GM23338 (cell line): ENCODE measurements around the gene HSPB9. TPM values are rescaled to one million over a fixed set of nuclear protein-coding genes. Genes with fewer than 3 reads are reported as not detected.
A peak's percentile ranks its signal among the peaks of the same experiment; 100 is the strongest.

Source experiments
- ATAC-seq: fragments of 200-7000 bp; cut with Tn5 transposase; 3 replicates; pipeline ENCODE4 v1.9.1; 2020
- DNase-seq: peaks from one replicate; pipeline ENCODE4 v3.0.0-alpha.2; 2015; ENCODE audit warnings: low spot score
- H2AFZ ChIP-seq: fragments of 200-600 bp; sonication (generic); 2 replicates; pipeline ENCODE4 v1.8.0; 2016; ENCODE audit warnings: antibody characterized with exemption, mild to moderate bottlenecking, moderate library complexity
- H3F3A ChIP-seq: fragments of 200-600 bp; sonication (generic); replicated peaks from 2 replicates; pipeline ENCODE4 v1.8.0; 2017; ENCODE audit warnings: antibody characterized with exemption, mixed run types, low read depth
- H3K27ac ChIP-seq: fragments of 200-600 bp; sonication (generic); 2 replicates; pipeline ENCODE4 v1.6.1; 2016; ENCODE audit warnings: low read depth
- H3K27me3 ChIP-seq: fragments of 200-600 bp; sonication (generic); 2 replicates; pipeline ENCODE4 v1.8.0; 2016; ENCODE audit warnings: mild to moderate bottlenecking, mixed run types, moderate library complexity; ENCODE audit not compliant: insufficient read depth
- H3K36me3 ChIP-seq: fragments of 200-600 bp; sonication (generic); 2 replicates; pipeline ENCODE4 v1.8.0; 2016; ENCODE audit warnings: mild to moderate bottlenecking; ENCODE audit not compliant: insufficient read depth
- H3K4me1 ChIP-seq: fragments of 200-600 bp; sonication (generic); 2 replicates; pipeline ENCODE4 v1.8.0; 2016; ENCODE audit warnings: mild to moderate bottlenecking, moderate library complexity; ENCODE audit not compliant: insufficient read depth
- H3K4me2 ChIP-seq: fragments of 200-600 bp; sonication (generic); 2 replicates; pipeline ENCODE4 v1.7.1; 2017; ENCODE audit warnings: mixed run types
- H3K4me3 ChIP-seq: fragments of 200-600 bp; sonication (generic); 2 replicates; pipeline ENCODE4 v1.6.1; 2016; ENCODE audit warnings: mixed run types
- H3K79me2 ChIP-seq: fragments of 200-600 bp; sonication (generic); replicated peaks from 2 replicates; pipeline ENCODE4 v1.8.0; 2017; ENCODE audit warnings: mild to moderate bottlenecking; ENCODE audit not compliant: insufficient read depth
- H3K9me2 ChIP-seq: fragments of 200-600 bp; sonication (generic); 2 replicates; pipeline ENCODE4 v1.8.0; 2017; ENCODE audit not compliant: insufficient read depth
- H4K20me1 ChIP-seq: fragments of 200-600 bp; sonication (generic); replicated peaks from 2 replicates; pipeline ENCODE4 v1.8.0; 2017; ENCODE audit warnings: mild to moderate bottlenecking; ENCODE audit not compliant: insufficient read depth
- H3K27ac Mint-ChIP-seq: 2 replicates; pipeline ENCODE4 v1.8.0; 2020; ENCODE audit warnings: inconsistent platforms, mild to moderate bottlenecking, moderate library complexity, mixed read lengths
- H3K27me3 Mint-ChIP-seq: 3 replicates; pipeline ENCODE4 v1.8.0; 2022; ENCODE audit warnings: low read depth, mild to moderate bottlenecking, moderate library complexity, mixed read lengths, inconsistent platforms; ENCODE audit not compliant: insufficient read depth, poor library complexity
- H3K36me3 Mint-ChIP-seq: 3 replicates; pipeline ENCODE4 v1.8.0; 2021; ENCODE audit warnings: low read depth, mild to moderate bottlenecking, inconsistent platforms, moderate library complexity, mixed read lengths
- H3K4me1 Mint-ChIP-seq: 3 replicates; pipeline ENCODE4 v1.8.0; 2020; ENCODE audit warnings: mild to moderate bottlenecking, inconsistent platforms, mixed read lengths
- H3K4me3 Mint-ChIP-seq: 3 replicates; pipeline ENCODE4 v1.8.0; 2021; ENCODE audit warnings: moderate library complexity, mild to moderate bottlenecking, inconsistent platforms, mixed read lengths
- H3K9me3 Mint-ChIP-seq: 3 replicates; pipeline ENCODE4 v1.8.0; 2020; ENCODE audit warnings: moderate library complexity, mild to moderate bottlenecking, inconsistent platforms, mixed read lengths
- CREB1 ChIP-seq: fragments of 250-450 bp; sonication (Bioruptor Pico); IDR thresholded peaks from 2 replicates; pipeline ENCODE4 v1.5.0; 2020; ENCODE audit warnings: low read depth, mild to moderate bottlenecking, moderate library complexity
- ETS1 ChIP-seq: IDR thresholded peaks from 2 replicates; pipeline ENCODE4 v1.6.1; 2016; ENCODE audit warnings: antibody characterized with exemption
- EZH2 ChIP-seq: fragments of 200-600 bp; sonication (generic); IDR thresholded peaks from one replicate; pipeline ENCODE4 v1.8.0; 2017; ENCODE audit warnings: antibody characterized with exemption, mild to moderate bottlenecking, low read depth; ENCODE audit not compliant: unreplicated experiment
- JUNB ChIP-seq: IDR thresholded peaks from one replicate; pipeline ENCODE4 v1.6.1; 2016; ENCODE audit warnings: antibody characterized with exemption; ENCODE audit not compliant: unreplicated experiment
- NANOG ChIP-seq: IDR thresholded peaks from 2 replicates; pipeline ENCODE4 v1.6.1; 2016; ENCODE audit warnings: antibody characterized with exemption, borderline replicate concordance
- POLR2AphosphoS5 ChIP-seq: IDR thresholded peaks from 2 replicates; pipeline ENCODE4 v1.6.1; 2016; ENCODE audit warnings: antibody characterized with exemption, low read depth
- REST ChIP-seq: IDR thresholded peaks from one replicate; pipeline ENCODE4 v1.6.1; 2018; ENCODE audit warnings: antibody characterized with exemption; ENCODE audit not compliant: unreplicated experiment
- STAT1 ChIP-seq: IDR thresholded peaks from one replicate; pipeline ENCODE4 v1.6.1; 2016; ENCODE audit warnings: antibody characterized with exemption; ENCODE audit not compliant: unreplicated experiment
- ZNF114 ChIP-seq: fragments of 250-450 bp; sonication (Bioruptor Pico); IDR thresholded peaks from 2 replicates; pipeline ENCODE4 v1.5.0; 2020; ENCODE audit warnings: mild to moderate bottlenecking, moderate library complexity
- ZNF331 ChIP-seq: fragments of 250-450 bp; sonication (Bioruptor Pico); IDR thresholded peaks from 2 replicates; pipeline ENCODE4 v1.5.0; 2020; ENCODE audit warnings: low read depth, mild to moderate bottlenecking, moderate library complexity
- polyA plus RNA-seq: library from polyadenylated mRNA; unstranded; fragments of >200 nt; fragmentation: Nextera tagmentation; extraction: Ambion mirVana; gene quantifications from 2 replicates; pipeline ENCODE4 v1.2.1, GENCODE V29; 2016
- total RNA-seq: library from RNA; depleted of rRNA; stranded (reverse); fragments of >200 nt; shearing (Covaris generic); gene quantifications from 2 replicates; pipeline ENCODE4 v1.2.3, GENCODE V29; 2014
- TF ChIP-seq, protein P1 (sequence below), 2 experiments: fragments of 200-600 bp in 1 of 2; sonication (generic) in 1 of 2; conservative IDR thresholded peaks; 2 replicates each; pipeline versions ENCODE4 v1.5.1 to v1.6.1; 2016 to 2017; ENCODE audit warnings: antibody characterized with exemption in 2 of 2, low read depth in 2 of 2, mild to moderate bottlenecking in 2 of 2, moderate library complexity in 1 of 2
- TF ChIP-seq, protein P2 (sequence below): fragments of 250-450 bp; sonication (Bioruptor Pico); IDR thresholded peaks from 2 replicates; pipeline ENCODE4 v1.5.0; 2020; ENCODE audit warnings: mild to moderate bottlenecking, moderate library complexity

The HSPB9 gene
- total and polyA plus RNA-seq, 2 experiments from 2014 or later = 0.31 to 0.52 TPM

DNA sequence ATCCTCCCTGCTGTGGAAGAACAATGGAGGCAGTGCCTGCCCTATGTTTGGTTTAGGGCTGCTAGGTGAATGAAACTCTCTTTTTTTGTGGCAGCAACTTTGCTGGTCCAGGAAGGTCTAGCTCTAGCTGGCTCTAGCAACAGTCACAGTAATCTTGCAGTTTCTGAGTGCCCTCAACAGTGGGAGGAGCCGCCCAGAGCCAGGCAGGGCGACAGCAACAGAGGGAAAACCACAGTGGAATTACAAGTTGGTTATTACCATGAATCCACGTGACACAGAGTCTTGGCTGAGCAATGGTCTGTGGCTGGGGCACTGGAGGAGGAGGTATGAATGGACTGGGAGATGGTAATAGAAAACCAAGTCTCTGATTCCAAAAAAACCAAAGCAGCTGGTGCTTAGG lies 10.3 kb downstream of the HSPB9 start:
- Mint-ChIP-seq H3K4me1 (peaks cover 33% of the 10 kb centered on the region), H3K4me3 (no peak overlapping the region; the same call in 2 of the 3 replicates), H3K36me3 (peaks cover 27% of the 10 kb centered on the region), H3K27ac (peak overlapping the region; percentile 15; the same call in 1 of the 2 replicates), H3K27me3 (peaks cover 14% of the 10 kb centered on the region), H3K9me3 (no peaks in the 10 kb centered on the region)
- no peaks in the 10 kb centered on the region; the same call in none of the 2 replicates for H3K36me3 ChIP-seq
- no peak overlapping the region for H2AFZ ChIP-seq
- H4K20me1 ChIP-seq = peaks cover 12% of the 10 kb centered on the region
- no peak overlapping the region for H3K4me2 ChIP-seq
- 0 out of 2 replicates have a peak, but pooled peaks cover 4% of the 10 kb centered on the region for H3F3A ChIP-seq
- H3K27me3 ChIP-seq = no peaks in the 10 kb centered on the region
- no peaks in the 10 kb centered on the region for H3K9me2 ChIP-seq
- TF ChIP-seq JUNB = no peak
- TF ChIP-seq EZH2 = no peak
- no peak for TF ChIP-seq CREB1
- TF ChIP-seq POLR2AphosphoS5 = no peak
- TF ChIP-seq, protein P1, sequence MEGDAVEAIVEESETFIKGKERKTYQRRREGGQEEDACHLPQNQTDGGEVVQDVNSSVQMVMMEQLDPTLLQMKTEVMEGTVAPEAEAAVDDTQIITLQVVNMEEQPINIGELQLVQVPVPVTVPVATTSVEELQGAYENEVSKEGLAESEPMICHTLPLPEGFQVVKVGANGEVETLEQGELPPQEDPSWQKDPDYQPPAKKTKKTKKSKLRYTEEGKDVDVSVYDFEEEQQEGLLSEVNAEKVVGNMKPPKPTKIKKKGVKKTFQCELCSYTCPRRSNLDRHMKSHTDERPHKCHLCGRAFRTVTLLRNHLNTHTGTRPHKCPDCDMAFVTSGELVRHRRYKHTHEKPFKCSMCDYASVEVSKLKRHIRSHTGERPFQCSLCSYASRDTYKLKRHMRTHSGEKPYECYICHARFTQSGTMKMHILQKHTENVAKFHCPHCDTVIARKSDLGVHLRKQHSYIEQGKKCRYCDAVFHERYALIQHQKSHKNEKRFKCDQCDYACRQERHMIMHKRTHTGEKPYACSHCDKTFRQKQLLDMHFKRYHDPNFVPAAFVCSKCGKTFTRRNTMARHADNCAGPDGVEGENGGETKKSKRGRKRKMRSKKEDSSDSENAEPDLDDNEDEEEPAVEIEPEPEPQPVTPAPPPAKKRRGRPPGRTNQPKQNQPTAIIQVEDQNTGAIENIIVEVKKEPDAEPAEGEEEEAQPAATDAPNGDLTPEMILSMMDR (conservative IDR thresholded peaks at IDR 0.05; ENCODE audit: low read depth in 2 of 2) = no peak
- TF ChIP-seq ETS1 = no peak
- TF ChIP-seq, protein P2, sequence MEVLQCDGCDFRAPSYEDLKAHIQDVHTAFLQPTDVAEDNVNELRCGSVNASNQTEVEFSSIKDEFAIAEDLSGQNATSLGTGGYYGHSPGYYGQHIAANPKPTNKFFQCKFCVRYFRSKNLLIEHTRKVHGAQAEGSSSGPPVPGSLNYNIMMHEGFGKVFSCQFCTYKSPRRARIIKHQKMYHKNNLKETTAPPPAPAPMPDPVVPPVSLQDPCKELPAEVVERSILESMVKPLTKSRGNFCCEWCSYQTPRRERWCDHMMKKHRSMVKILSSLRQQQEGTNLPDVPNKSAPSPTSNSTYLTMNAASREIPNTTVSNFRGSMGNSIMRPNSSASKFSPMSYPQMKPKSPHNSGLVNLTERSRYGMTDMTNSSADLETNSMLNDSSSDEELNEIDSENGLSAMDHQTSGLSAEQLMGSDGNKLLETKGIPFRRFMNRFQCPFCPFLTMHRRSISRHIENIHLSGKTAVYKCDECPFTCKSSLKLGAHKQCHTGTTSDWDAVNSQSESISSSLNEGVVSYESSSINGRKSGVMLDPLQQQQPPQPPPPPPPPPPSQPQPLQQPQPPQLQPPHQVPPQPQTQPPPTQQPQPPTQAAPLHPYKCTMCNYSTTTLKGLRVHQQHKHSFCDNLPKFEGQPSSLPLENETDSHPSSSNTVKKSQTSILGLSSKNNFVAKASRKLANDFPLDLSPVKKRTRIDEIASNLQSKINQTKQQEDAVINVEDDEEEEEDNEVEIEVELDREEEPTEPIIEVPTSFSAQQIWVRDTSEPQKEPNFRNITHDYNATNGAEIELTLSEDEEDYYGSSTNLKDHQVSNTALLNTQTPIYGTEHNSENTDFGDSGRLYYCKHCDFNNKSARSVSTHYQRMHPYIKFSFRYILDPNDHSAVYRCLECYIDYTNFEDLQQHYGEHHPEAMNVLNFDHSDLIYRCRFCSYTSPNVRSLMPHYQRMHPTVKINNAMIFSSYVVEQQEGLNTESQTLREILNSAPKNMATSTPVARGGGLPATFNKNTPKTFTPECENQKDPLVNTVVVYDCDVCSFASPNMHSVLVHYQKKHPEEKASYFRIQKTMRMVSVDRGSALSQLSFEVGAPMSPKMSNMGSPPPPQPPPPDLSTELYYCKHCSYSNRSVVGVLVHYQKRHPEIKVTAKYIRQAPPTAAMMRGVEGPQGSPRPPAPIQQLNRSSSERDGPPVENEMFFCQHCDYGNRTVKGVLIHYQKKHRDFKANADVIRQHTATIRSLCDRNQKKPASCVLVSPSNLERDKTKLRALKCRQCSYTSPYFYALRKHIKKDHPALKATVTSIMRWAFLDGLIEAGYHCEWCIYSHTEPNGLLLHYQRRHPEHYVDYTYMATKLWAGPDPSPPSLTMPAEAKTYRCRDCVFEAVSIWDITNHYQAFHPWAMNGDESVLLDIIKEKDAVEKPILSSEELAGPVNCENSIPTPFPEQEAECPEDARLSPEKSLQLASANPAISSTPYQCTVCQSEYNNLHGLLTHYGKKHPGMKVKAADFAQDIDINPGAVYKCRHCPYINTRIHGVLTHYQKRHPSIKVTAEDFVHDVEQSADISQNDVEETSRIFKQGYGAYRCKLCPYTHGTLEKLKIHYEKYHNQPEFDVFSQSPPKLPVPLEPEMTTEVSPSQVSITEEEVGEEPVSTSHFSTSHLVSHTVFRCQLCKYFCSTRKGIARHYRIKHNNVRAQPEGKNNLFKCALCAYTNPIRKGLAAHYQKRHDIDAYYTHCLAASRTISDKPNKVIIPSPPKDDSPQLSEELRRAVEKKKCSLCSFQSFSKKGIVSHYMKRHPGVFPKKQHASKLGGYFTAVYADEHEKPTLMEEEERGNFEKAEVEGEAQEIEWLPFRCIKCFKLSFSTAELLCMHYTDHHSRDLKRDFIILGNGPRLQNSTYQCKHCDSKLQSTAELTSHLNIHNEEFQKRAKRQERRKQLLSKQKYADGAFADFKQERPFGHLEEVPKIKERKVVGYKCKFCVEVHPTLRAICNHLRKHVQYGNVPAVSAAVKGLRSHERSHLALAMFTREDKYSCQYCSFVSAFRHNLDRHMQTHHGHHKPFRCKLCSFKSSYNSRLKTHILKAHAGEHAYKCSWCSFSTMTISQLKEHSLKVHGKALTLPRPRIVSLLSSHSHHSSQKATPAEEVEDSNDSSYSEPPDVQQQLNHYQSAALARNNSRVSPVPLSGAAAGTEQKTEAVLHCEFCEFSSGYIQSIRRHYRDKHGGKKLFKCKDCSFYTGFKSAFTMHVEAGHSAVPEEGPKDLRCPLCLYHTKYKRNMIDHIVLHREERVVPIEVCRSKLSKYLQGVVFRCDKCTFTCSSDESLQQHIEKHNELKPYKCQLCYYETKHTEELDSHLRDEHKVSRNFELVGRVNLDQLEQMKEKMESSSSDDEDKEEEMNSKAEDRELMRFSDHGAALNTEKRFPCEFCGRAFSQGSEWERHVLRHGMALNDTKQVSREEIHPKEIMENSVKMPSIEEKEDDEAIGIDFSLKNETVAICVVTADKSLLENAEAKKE (CRISPR knock-in tag) = no peak
- no peak for TF ChIP-seq NANOG
- TF ChIP-seq ZNF331 = no peak
- TF ChIP-seq ZNF114 (CRISPR knock-in tag) = no peak
- TF ChIP-seq REST = no peak
- TF ChIP-seq STAT1 = no peak
- H3K4me1 ChIP-seq = peaks cover 10% of the 10 kb centered on the region; the same call in 1 of the 2 replicates
- ATAC-seq (no peak), DNase-seq (no peak)
- no peak overlapping the region for H3K27ac ChIP-seq
- H3K79me2 ChIP-seq = peaks cover 59% of the 10 kb centered on the region
- no peak overlapping the region for H3K4me3 ChIP-seq
